ENCODE data around the gene GDA. TPM values are rescaled to one million over a fixed set of nuclear protein-coding genes. Genes with fewer than 3 reads are reported as not detected.
A peak's percentile ranks its signal among the peaks of the same experiment; 100 is the strongest.

Gene GDA
- total RNA-seq, 1 donor from 2014 or later: 0.04 TPM

- TF ChIP-seq CTCF (IDR thresholded peaks at IDR 0.05; ENCODE audit: insufficient read depth, low read length, poor library complexity, severe bottlenecking): peak; percentile 76
- H3K4me3 ChIP-seq (ENCODE audit: low read depth, low read length): no peak overlapping the region
- no peaks in the 10 kb centered on the region for H3K27me3 ChIP-seq (ENCODE audit: control insufficient read depth, insufficient read depth, low read length)
- DNase-seq (ENCODE audit: low read depth): no peak
- no peaks in the 10 kb centered on the region for H3K36me3 ChIP-seq (ENCODE audit: control insufficient read depth, insufficient read depth, low read length)
These were observed 122.6 kb downstream of the GDA start for GRCh38 chr9:72271613-72272478.

GRCh38 chr9:72274441-72274840 is 125.2 kb downstream of the GDA start:
- H3K36me3 ChIP-seq (ENCODE audit: control insufficient read depth, insufficient read depth, low read length): no peaks in the 10 kb centered on the region
- no peak for TF ChIP-seq CTCF (IDR thresholded peaks at IDR 0.05; ENCODE audit: insufficient read depth, low read length, poor library complexity, severe bottlenecking)
- H3K27me3 ChIP-seq (ENCODE audit: control insufficient read depth, insufficient read depth, low read length): no peaks in the 10 kb centered on the region
- no peak overlapping the region for H3K4me3 ChIP-seq (ENCODE audit: low read depth, low read length)
- no peak for DNase-seq (ENCODE audit: low read depth)

GRCh38 chr9:72274916-72275315 is 125.7 kb downstream of the GDA start:
- Histone ChIP-seq H3K4me3 (ENCODE audit: low read depth, low read length) (no peak overlapping the region), H3K27me3 (ENCODE audit: control insufficient read depth, insufficient read depth, low read length) (no peaks in the 10 kb centered on the region), H3K36me3 (ENCODE audit: control insufficient read depth, insufficient read depth, low read length) (no peaks in the 10 kb centered on the region)
- TF ChIP-seq CTCF (IDR thresholded peaks at IDR 0.05; ENCODE audit: insufficient read depth, low read length, poor library complexity, severe bottlenecking): no peak
- no peak for DNase-seq (ENCODE audit: low read depth)

GRCh38 chr9:72276429-72276828 is 127.2 kb downstream of the GDA start:
- Histone ChIP-seq H3K36me3 (ENCODE audit: control insufficient read depth, insufficient read depth, low read length) (no peaks in the 10 kb centered on the region), H3K4me3 (ENCODE audit: low read depth, low read length) (no peak overlapping the region), H3K27me3 (ENCODE audit: control insufficient read depth, insufficient read depth, low read length) (no peaks in the 10 kb centered on the region)
- no peak for TF ChIP-seq CTCF (IDR thresholded peaks at IDR 0.05; ENCODE audit: insufficient read depth, low read length, poor library complexity, severe bottlenecking)
- no peak for DNase-seq (ENCODE audit: low read depth)

GRCh38 chr9:72278959-72279358 is 129.7 kb downstream of the GDA start:
- TF ChIP-seq CTCF (IDR thresholded peaks at IDR 0.05; ENCODE audit: insufficient read depth, low read length, poor library complexity, severe bottlenecking): no peak
- Histone ChIP-seq H3K27me3 (ENCODE audit: control insufficient read depth, insufficient read depth, low read length) (no peaks in the 10 kb centered on the region), H3K4me3 (ENCODE audit: low read depth, low read length) (no peak overlapping the region), H3K36me3 (ENCODE audit: control insufficient read depth, insufficient read depth, low read length) (no peaks in the 10 kb centered on the region)
- no peak for DNase-seq (ENCODE audit: low read depth)

Measured in kidney epithelial cell (primary cell).